Transverse colon (tissue), 4 donors: ENCODE measurements around the gene RANBP9. TPM values are rescaled to one million over a fixed set of nuclear protein-coding genes. Genes with fewer than 3 reads are reported as not detected.

Experiments
- DNase-seq: peaks from one replicate; pipeline ENCODE4 v3.0.0-alpha.2; 2019
- H3K27ac ChIP-seq, 4 donors: fragments of 200-600 bp; sonication (generic); 2 replicates each; pipeline ENCODE4 v1.5.1; 2016 to 2018; ENCODE audit warnings: inconsistent platforms in 4 of 4
- H3K27me3 ChIP-seq: fragments of 200-600 bp; sonication (generic); 2 replicates; pipeline ENCODE4 v1.5.1; 2017; ENCODE audit warnings: inconsistent platforms
- H3K36me3 ChIP-seq, 4 donors: fragments of 200-600 bp; sonication (generic); 2 replicates each; pipeline ENCODE4 v1.5.1; 2017 to 2019; ENCODE audit warnings: inconsistent platforms in 4 of 4
- H3K4me1 ChIP-seq, 4 donors: fragments of 200-600 bp; sonication (generic); 2 replicates each; pipeline ENCODE4 v1.5.1; 2017 to 2020; ENCODE audit warnings: inconsistent platforms in 4 of 4
- H3K4me3 ChIP-seq, 4 donors: fragments of 200-600 bp; sonication (generic); 1 replicate in 1 of 4; 2 replicates in 3 of 4; pipeline versions ENCODE4 v1.5.1 to v1.6.1; 2017 to 2019; ENCODE audit warnings: inconsistent platforms in 4 of 4
- H3K9me3 ChIP-seq, 2 donors: fragments of 200-600 bp; sonication (generic); 2 replicates each; pipeline ENCODE4 v1.5.1; 2017 to 2019; ENCODE audit warnings: inconsistent platforms in 2 of 2
- EP300 ChIP-seq: sonication (generic); formaldehyde crosslinking; IDR thresholded peaks from one replicate; pipeline ENCODE4 v1.6.1; 2017; ENCODE audit warnings: antibody characterized with exemption, low read depth
- POLR2A ChIP-seq: fragments of 450-650 bp; IDR thresholded peaks from one replicate; pipeline ENCODE4 v1.6.1; 2016; ENCODE audit warnings: antibody characterized with exemption, mild to moderate bottlenecking, moderate library complexity
- POLR2AphosphoS5 ChIP-seq, 3 donors: sonication (generic); formaldehyde crosslinking; IDR thresholded peaks; one replicate each; pipeline ENCODE4 v1.6.1; 2016; ENCODE audit warnings: antibody characterized with exemption in 3 of 3
- WGBS, 2 donors: methylation state at CpG; one replicate each; pipeline ENCODE4 v1.1.5; 2018; ENCODE audit warnings: low coverage in 1 of 2; 5-methylcytosine and 5-hydroxymethylcytosine counted together
- in situ Hi-C, 4 donors: fragments of 200-750 bp; cut with MboI; loops; one replicate each; pipeline versions ENCODE4 v1.15.0 to v1.15.1; 2017; ENCODE audit warnings: low sequenced_read_pairs in 3 of 4, low pct_ligation_motif_present in 1 of 4, low pct_unique_long_range_greater_than_20kb in 1 of 4
- intact Hi-C: fragments of 100-400 bp; cut with DNase I; formaldehyde crosslinking; loops from one replicate; pipeline ENCODE4 v1.15.1; 2023; ENCODE audit warnings: low total_unique reads
- total RNA-seq, 4 donors: library from RNA; depleted of rRNA; stranded (reverse); fragments of >200 nt; gene quantifications; one replicate each; pipeline ENCODE4 v1.1.0, GENCODE V29; 2016
- TF ChIP-seq, protein P1 (sequence below), 5 experiments: fragments of 200-600 bp in 3 of 5; fragments of 450-650 bp in 2 of 5; sonication (generic) in 3 of 5; IDR thresholded peaks; 1 replicate in 2 of 5; 2 replicates in 3 of 5; pipeline ENCODE4 v1.5.1; 2016 to 2017; ENCODE audit warnings: antibody characterized with exemption in 5 of 5, inconsistent platforms in 3 of 5, mild to moderate bottlenecking in 2 of 5, moderate library complexity in 1 of 5

RANBP9 gene
- total RNA-seq, 4 donors from 2014 or later = 17.9 to 40.8 (median 37.4) TPM

DNA sequence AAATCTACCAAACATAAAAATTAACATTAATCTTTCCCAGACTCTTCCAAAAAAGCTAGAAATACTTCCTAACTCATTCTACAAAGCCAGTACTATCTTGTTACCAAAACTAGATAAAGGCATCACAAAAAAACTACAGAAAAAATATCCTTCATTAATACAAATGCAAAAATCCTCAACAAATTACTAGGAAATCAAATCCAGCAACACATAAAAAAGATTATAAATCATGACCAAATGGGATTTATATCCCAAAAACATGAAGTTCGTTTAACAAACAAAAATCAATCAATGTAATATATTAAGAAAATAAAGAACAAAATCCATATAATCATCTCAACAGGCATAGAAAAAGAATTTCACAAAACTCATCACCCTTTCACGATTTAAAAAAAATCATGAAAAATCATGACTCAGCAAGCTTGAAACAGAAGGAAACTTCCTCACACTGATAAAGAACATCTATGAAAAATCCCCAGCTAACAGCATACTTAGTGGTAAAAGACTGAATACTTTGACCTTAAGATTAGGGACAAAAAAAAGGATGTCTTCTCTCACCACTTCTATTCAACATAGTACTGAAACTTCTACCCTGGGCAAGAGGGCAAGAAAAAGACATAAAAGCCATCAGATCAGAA is 43.2 kb downstream of the RANBP9 start:
- no peak overlapping the region for H3K4me3 ChIP-seq
- TF ChIP-seq, protein P1, sequence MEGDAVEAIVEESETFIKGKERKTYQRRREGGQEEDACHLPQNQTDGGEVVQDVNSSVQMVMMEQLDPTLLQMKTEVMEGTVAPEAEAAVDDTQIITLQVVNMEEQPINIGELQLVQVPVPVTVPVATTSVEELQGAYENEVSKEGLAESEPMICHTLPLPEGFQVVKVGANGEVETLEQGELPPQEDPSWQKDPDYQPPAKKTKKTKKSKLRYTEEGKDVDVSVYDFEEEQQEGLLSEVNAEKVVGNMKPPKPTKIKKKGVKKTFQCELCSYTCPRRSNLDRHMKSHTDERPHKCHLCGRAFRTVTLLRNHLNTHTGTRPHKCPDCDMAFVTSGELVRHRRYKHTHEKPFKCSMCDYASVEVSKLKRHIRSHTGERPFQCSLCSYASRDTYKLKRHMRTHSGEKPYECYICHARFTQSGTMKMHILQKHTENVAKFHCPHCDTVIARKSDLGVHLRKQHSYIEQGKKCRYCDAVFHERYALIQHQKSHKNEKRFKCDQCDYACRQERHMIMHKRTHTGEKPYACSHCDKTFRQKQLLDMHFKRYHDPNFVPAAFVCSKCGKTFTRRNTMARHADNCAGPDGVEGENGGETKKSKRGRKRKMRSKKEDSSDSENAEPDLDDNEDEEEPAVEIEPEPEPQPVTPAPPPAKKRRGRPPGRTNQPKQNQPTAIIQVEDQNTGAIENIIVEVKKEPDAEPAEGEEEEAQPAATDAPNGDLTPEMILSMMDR (IDR thresholded peaks at IDR 0.05) = no peak
- TF ChIP-seq EP300 = no peak
- TF ChIP-seq POLR2AphosphoS5 (IDR thresholded peaks at IDR 0.05) = no peak
- no peak for TF ChIP-seq POLR2A
- no peaks in the 10 kb centered on the region for H3K27me3 ChIP-seq
- no peak overlapping the region for H3K27ac ChIP-seq
- WGBS, 2 donors = 69 to 73% methylated on average over 2 of the region's 2 CpGs
- no peaks in the 10 kb centered on the region for H3K9me3 ChIP-seq
- H3K4me1 ChIP-seq = peaks cover 3 to 67% (median 13%) of the 10 kb centered on the region in 4 donors
- DNase-seq = no peak
- in situ Hi-C loops (no loop called here), intact Hi-C loops (no loop called here)
- no peaks in the 10 kb centered on the region for H3K36me3 ChIP-seq

DNA sequence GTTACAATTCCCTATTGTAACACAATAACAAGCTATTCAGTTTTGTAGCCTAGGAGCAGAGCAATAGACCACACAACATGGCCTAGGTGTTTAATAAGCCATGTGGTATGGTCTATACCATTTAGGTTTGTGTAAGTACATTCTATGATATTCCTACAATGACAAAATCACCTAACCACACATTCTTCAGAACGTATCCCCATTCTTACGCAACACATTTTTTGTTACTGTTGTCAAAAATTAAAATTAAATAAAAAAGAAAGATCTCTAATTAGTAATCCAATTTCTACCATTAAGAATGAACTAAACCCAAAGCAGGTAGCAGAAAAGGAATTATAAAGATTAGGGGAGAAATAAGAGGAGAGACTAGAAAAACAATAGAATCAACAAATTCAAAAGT is 44.0 kb downstream of the RANBP9 start:
- no peak for DNase-seq
- WGBS, 2 donors = 89 to 98% methylated on average over 2 of the region's 2 CpGs
- TF ChIP-seq, protein P1 (IDR thresholded peaks at IDR 0.05) = no peak
- TF ChIP-seq EP300 = no peak
- in situ Hi-C loops = no loop called here
- Histone ChIP-seq H3K36me3 (no peaks in the 10 kb centered on the region), H3K9me3 (no peaks in the 10 kb centered on the region), H3K4me3 (no peak overlapping the region), H3K27me3 (no peaks in the 10 kb centered on the region), H3K4me1 (peaks cover 8 to 71% (median 17%) of the 10 kb centered on the region in 4 donors), H3K27ac (no peak overlapping the region)
- intact Hi-C loops = no loop called here

DNA sequence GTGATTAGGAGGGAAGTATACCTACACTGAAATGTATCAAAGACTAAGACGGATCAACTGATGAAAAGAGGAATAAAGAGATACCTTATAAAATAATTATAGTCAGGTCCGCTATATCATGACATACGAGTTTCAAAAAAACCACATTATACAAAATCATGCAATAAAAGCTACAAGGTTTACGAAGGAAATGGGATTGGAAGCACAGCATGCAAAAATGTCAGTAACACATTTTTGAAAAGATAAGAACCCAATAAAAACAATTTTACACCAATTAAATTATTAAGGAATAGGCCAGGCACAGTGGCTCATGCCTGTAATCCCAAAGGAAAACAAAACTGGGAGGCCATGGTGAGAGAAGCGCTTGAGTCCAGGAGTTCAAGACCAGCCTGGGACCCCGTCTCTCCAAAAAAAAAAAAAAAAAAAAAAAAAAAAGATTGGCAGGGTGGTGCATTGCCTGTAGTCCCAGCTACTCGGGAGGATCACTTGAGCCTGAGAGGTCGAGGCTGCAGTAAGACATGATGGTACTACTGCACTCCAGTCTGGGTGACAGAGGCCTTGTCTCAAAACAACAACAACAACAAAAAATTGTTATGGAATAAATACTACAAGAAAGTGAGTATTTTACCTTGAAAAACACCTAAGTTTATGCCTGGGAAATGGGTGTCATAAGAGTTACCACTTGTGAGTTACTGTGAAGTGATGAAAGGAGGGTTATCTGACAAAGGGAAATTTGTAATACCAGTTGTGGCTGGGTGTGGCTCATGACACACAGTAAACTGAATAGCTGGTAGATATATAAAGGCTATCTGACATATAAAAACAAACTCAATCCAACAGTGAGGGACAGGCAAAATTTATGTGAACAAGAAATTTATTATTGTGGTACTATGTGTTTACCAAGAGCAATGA is 45.2 kb downstream of the RANBP9 start:
- Histone ChIP-seq H3K27ac (no peak overlapping the region), H3K4me1 (peaks cover 14 to 70% (median 21%) of the 10 kb centered on the region in 4 donors), H3K9me3 (no peaks in the 10 kb centered on the region), H3K36me3 (no peaks in the 10 kb centered on the region), H3K4me3 (no peak overlapping the region), H3K27me3 (no peaks in the 10 kb centered on the region)
- TF ChIP-seq, protein P1 (IDR thresholded peaks at IDR 0.05) = no peak
- TF ChIP-seq POLR2AphosphoS5 (IDR thresholded peaks at IDR 0.05) = no peak
- no peak for TF ChIP-seq POLR2A
- no peak for TF ChIP-seq EP300
- WGBS, 2 donors = 71 to 93% methylated on average over 5 to 8 of the region's 8 CpGs
- DNase-seq = no peak
- intact Hi-C loops (no loop called here), in situ Hi-C loops (no loop called here)

DNA sequence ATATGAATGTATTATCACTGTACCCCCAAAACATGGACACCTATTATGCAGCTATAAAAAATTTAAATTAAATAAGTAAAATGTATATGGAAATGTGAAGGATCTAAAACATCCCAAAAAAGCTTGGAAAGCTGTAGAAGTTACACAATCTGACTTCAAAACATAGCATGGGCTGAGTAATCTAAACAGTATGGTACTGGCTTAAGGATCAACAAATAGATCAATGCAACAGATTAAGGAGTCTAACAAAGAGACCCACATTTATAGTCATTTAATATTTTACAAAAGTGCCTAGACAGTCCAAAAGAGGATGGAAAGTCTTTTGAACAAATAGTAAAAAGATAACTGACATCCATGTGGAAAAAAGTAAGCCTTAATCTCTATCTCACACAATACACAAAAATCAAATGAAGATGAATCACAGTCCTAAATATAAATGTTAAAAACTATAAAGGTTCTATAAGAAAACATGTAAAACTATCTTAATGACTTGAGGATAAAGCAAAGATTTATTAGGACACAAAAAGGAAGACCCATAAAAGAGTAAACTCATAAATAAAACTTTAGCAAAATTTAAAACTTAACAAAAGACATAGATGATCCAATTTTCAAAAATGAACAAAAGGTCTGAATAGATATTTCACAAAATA is 46.8 kb downstream of the RANBP9 start:
- no peaks in the 10 kb centered on the region for H3K36me3 ChIP-seq
- no peak overlapping the region for H3K4me3 ChIP-seq
- in situ Hi-C loops = no loop called here
- no peak for DNase-seq
- H3K27ac ChIP-seq = no peak overlapping the region
- no peaks in the 10 kb centered on the region for H3K27me3 ChIP-seq
- intact Hi-C loops = no loop called here
- peaks cover 14 to 86% (median 24%) of the 10 kb centered on the region in 4 donors for H3K4me1 ChIP-seq
- no peak for TF ChIP-seq EP300
- TF ChIP-seq, protein P1 (IDR thresholded peaks at IDR 0.05) = no peak
- TF ChIP-seq POLR2A = no peak
- no peak for TF ChIP-seq POLR2AphosphoS5 (IDR thresholded peaks at IDR 0.05)
- no peaks in the 10 kb centered on the region for H3K9me3 ChIP-seq
